Kidney (tissue), 14 donors: Measurements from ENCODE around the gene PSMB4. TPM values are rescaled to one million over a fixed set of nuclear protein-coding genes. Genes with fewer than 3 reads are reported as not detected.

Source experiments
- DNase-seq, 5 donors: peaks; one replicate each; pipeline ENCODE4 v3.0.0-alpha.2; 2013 to 2020
- FAIRE-seq: peaks from 2 replicates; lab custom pipeline; 2012; peaks lifted over from hg19 to GRCh38; lab: Jason Lieb, UNC
- H3K27ac ChIP-seq, 2 donors: one replicate each; pipeline ENCODE4 v1.7.0; 2013; ENCODE audit warnings: low read depth in 2 of 2, low read length in 2 of 2, inconsistent platforms in 1 of 2
- H3K27me3 ChIP-seq: one replicate; pipeline ENCODE4 v1.7.1; 2013; ENCODE audit warnings: low read length, inconsistent platforms; ENCODE audit not compliant: control insufficient read depth, insufficient read depth
- H3K36me3 ChIP-seq, 3 donors: one replicate each; pipeline versions ENCODE4 v1.7.0 to v1.7.1; 2013; ENCODE audit warnings: low read length in 3 of 3, control low read depth in 1 of 3, inconsistent platforms in 1 of 3; ENCODE audit not compliant: insufficient read depth in 3 of 3, control insufficient read depth in 2 of 3
- H3K4me1 ChIP-seq, 3 donors: one replicate each; pipeline versions ENCODE4 v1.7.0 to v1.7.1; 2013; ENCODE audit warnings: low read length in 3 of 3, inconsistent platforms in 1 of 3, low read depth in 1 of 3; ENCODE audit not compliant: control insufficient read depth in 2 of 3, insufficient read depth in 2 of 3
- H3K4me3 ChIP-seq, 3 donors: one replicate each; pipeline versions ENCODE4 v1.7.0 to v1.8.1; 2013; ENCODE audit warnings: low read length in 3 of 3, control low read depth in 1 of 3, inconsistent platforms in 1 of 3
- H3K9ac ChIP-seq, 3 donors: one replicate each; pipeline versions ENCODE4 v1.7.0 to v1.7.1; 2013; ENCODE audit warnings: low read length in 3 of 3, control low read depth in 1 of 3, inconsistent platforms in 1 of 3
- H3K9me3 ChIP-seq, 3 donors: one replicate each; pipeline versions ENCODE4 v1.7.0 to v1.7.1; 2013; ENCODE audit warnings: low read length in 3 of 3, control low read depth in 1 of 3, inconsistent platforms in 1 of 3; ENCODE audit not compliant: control insufficient read depth in 2 of 3, insufficient read depth in 1 of 3
- CTCF ChIP-seq: IDR thresholded peaks from 3 replicates; pipeline ENCODE4 v1.5.1; 2012; ENCODE audit warnings: mild to moderate bottlenecking, moderate library complexity, borderline replicate concordance; ENCODE audit not compliant: insufficient read depth; ENCODE audit errors: extremely low read depth
- intact Hi-C: fragments of 100-400 bp; cut with DNase I; formaldehyde crosslinking; loops from one replicate; pipeline ENCODE4 v1.11.1; 2022
- polyA plus RNA-seq: library from polyadenylated mRNA; stranded (reverse); fragments of 350-450 nt; fragmentation: Illumina TruSeq; extraction: RNeasy Lipid Tissue Mini Kit (QIAGEN cat#74804); gene quantifications from one replicate; pipeline ENCODE4 v1.2.3, GENCODE V29; 2014; ENCODE audit warnings: low read depth, low replicate concordance; ENCODE audit not compliant: insufficient read depth
- total RNA-seq: library from RNA; stranded (reverse); fragmentation: NEBNext Ultra II Directional; extraction: Animal tissue kit (Norgen Biotek cat#: 25700); gene quantifications from one replicate; pipeline ENCODE4 v1.2.1, GENCODE V29; 2021
- donor health status: control.
- donor health status: control.
- donor health status: control.
- donor health status: control.
- donor health status: control.
- donor health status: DM: yes; HTN: yes; CAD: no.
- donor health status: Normal renal cell carcinoma (clear cell type).

The PSMB4 gene
- total and polyA plus RNA-seq, 2 donors from 2014 or later, result 212 to 436 TPM

- TF ChIP-seq CTCF, result no peak
- H3K36me3 ChIP-seq, result peaks cover 12 to 61% (median 33%) of the 10 kb centered on the region in 3 donors
- DNase-seq, result no peak
- intact Hi-C loops, result no loop called here
- no peak for FAIRE-seq
- no peaks in the 10 kb centered on the region for H3K9me3 ChIP-seq
- peaks cover 0 to 7% (median 6%) of the 10 kb centered on the region in 3 donors for H3K4me1 ChIP-seq
- H3K27ac ChIP-seq, result no peak overlapping the region
- no peaks in the 10 kb centered on the region for H3K27me3 ChIP-seq
- no peak overlapping the region for H3K9ac ChIP-seq
- no peak overlapping the region for H3K4me3 ChIP-seq
These were observed 4.2 kb downstream of the PSMB4 start for GRCh38 chr1:151403612-151404011.

GRCh38 chr1:151405187-151405951 is 6.0 kb downstream of the PSMB4 start:
- no peak for TF ChIP-seq CTCF
- FAIRE-seq, result no peak
- peaks cover 0 to 4% (median 4%) of the 10 kb centered on the region in 3 donors for H3K4me1 ChIP-seq
- H3K27ac ChIP-seq, result no peak overlapping the region
- H3K9ac ChIP-seq, result no peak overlapping the region
- peaks cover 18 to 78% (median 47%) of the 10 kb centered on the region in 3 donors for H3K36me3 ChIP-seq
- no peak overlapping the region for H3K4me3 ChIP-seq
- no peaks in the 10 kb centered on the region for H3K9me3 ChIP-seq
- DNase-seq, result no peak
- intact Hi-C loops, result no loop called here
- no peaks in the 10 kb centered on the region for H3K27me3 ChIP-seq

- FAIRE-seq (no peak), DNase-seq (no peak)
- peaks cover 16 to 77% (median 54%) of the 10 kb centered on the region in 3 donors for H3K36me3 ChIP-seq
- H3K9ac ChIP-seq, result no peak overlapping the region
- intact Hi-C loops, result no loop called here
- H3K4me1 ChIP-seq, result no peaks in the 10 kb centered on the region
- no peaks in the 10 kb centered on the region for H3K27me3 ChIP-seq
- H3K4me3 ChIP-seq, result no peak overlapping the region
- H3K9me3 ChIP-seq, result no peaks in the 10 kb centered on the region
- H3K27ac ChIP-seq, result no peak overlapping the region
- TF ChIP-seq CTCF, result no peak
These were observed 6.8 kb downstream of the PSMB4 start for GRCh38 chr1:151406176-151406575.
